Breast epithelium (tissue), 4 donors: ENCODE measurements around the gene MAP3K12. TPM values are rescaled to one million over a fixed set of nuclear protein-coding genes. Genes with fewer than 3 reads are reported as not detected.

Experiments
- DNase-seq, 2 donors: peaks; one replicate each; pipeline ENCODE4 v3.0.0-alpha.2; 2019; ENCODE audit warnings: low spot score in 2 of 2
- H3K27ac ChIP-seq, 2 donors: fragments of 200-600 bp; sonication (generic) in 1 of 2; one replicate each; pipeline ENCODE4 v1.5.1; 2016 to 2019; ENCODE audit warnings: mild to moderate bottlenecking in 1 of 2
- H3K27me3 ChIP-seq, 2 donors: fragments of 200-600 bp; sonication (generic) in 1 of 2; one replicate each; pipeline versions ENCODE4 v1.5.1 to v1.6.0; 2017 to 2019; ENCODE audit warnings: control low read depth in 1 of 2, mild to moderate bottlenecking in 1 of 2
- H3K36me3 ChIP-seq: fragments of 200-600 bp; one replicate; pipeline ENCODE4 v1.5.1; 2019
- H3K4me1 ChIP-seq, 2 donors: fragments of 200-600 bp; sonication (generic); one replicate each; pipeline ENCODE4 v1.5.1; 2016 to 2019; ENCODE audit warnings: control low read depth in 1 of 2
- H3K4me3 ChIP-seq, 3 donors: fragments of 200-600 bp; sonication (generic); 1 replicate in 2 of 3; 2 replicates in 1 of 3; pipeline ENCODE4 v1.5.1; 2016 to 2019; ENCODE audit warnings: mild to moderate bottlenecking in 3 of 3, moderate library complexity in 2 of 3
- H3K9me3 ChIP-seq, 2 donors: fragments of 200-600 bp; sonication (generic) in 1 of 2; one replicate each; pipeline ENCODE4 v1.5.1; 2016 to 2019; ENCODE audit warnings: control low read depth in 1 of 2
- POLR2A ChIP-seq: fragments of 450-650 bp; IDR thresholded peaks from one replicate; pipeline ENCODE4 v1.6.1; 2016; ENCODE audit warnings: antibody characterized with exemption, mild to moderate bottlenecking, moderate library complexity
- POLR2AphosphoS5 ChIP-seq, 3 donors: sonication (generic); formaldehyde crosslinking; IDR thresholded peaks; one replicate each; pipeline ENCODE4 v1.6.1; 2017; ENCODE audit warnings: antibody characterized with exemption in 3 of 3
- intact Hi-C: fragments of 100-400 bp; cut with DNase I; formaldehyde crosslinking; loops from one replicate; pipeline ENCODE4 v1.15.1; 2023; ENCODE audit warnings: low total_unique reads
- total RNA-seq, 3 donors: library from RNA; depleted of rRNA; stranded (reverse); fragments of >200 nt; gene quantifications; one replicate each; pipeline ENCODE4 v1.1.0, GENCODE V29; 2016
- TF ChIP-seq, protein P1 (sequence below), 3 donors: fragments of 450-650 bp; IDR thresholded peaks; one replicate each; pipeline ENCODE4 v1.5.1; 2016 to 2017; ENCODE audit warnings: antibody characterized with exemption in 3 of 3, mild to moderate bottlenecking in 3 of 3, moderate library complexity in 3 of 3

The MAP3K12 gene
- total RNA-seq, 3 donors from 2014 or later, result 16.4 to 28.8 (median 24.6) TPM

DNA sequence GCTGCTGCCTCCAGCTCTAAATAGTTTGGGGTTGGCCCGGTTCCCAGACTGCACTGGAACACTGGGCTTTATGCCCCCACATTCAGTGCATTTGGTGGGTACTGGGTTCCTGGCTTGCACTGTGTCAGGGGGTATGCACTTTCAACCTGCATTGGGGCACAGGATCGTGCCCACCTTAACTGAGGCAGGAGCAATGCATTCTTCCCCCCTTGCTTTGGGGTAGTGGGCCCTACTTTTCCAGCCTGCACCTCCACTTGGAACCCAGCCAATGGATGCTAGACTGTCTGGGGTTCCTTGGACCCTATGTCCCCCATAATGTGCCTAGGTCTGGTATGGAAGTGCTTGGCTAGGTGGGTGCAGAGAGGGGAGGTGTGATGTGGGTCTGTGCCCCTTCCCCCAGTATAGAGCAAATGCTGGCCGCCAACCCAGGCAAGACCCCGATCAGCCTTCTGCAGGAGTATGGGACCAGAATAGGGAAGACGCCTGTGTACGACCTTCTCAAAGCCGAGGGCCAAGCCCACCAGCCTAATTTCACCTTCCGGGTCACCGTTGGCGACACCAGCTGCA lies 2.4 kb upstream of the MAP3K12 start:
- Histone ChIP-seq H3K9me3 (no peaks in the 10 kb centered on the region), H3K4me3 (peak overlapping the region; percentile 63 to 70 (median 66)), H3K4me1 (peaks cover 7 to 8% of the 10 kb centered on the region in 2 donors), H3K27ac (peak overlapping the region; percentile 99 to 100), H3K27me3 (no peaks in the 10 kb centered on the region), H3K36me3 (no peaks in the 10 kb centered on the region)
- TF ChIP-seq POLR2A (no peak), POLR2AphosphoS5 (IDR thresholded peaks at IDR 0.05) (no peak)
- TF ChIP-seq, protein P1, sequence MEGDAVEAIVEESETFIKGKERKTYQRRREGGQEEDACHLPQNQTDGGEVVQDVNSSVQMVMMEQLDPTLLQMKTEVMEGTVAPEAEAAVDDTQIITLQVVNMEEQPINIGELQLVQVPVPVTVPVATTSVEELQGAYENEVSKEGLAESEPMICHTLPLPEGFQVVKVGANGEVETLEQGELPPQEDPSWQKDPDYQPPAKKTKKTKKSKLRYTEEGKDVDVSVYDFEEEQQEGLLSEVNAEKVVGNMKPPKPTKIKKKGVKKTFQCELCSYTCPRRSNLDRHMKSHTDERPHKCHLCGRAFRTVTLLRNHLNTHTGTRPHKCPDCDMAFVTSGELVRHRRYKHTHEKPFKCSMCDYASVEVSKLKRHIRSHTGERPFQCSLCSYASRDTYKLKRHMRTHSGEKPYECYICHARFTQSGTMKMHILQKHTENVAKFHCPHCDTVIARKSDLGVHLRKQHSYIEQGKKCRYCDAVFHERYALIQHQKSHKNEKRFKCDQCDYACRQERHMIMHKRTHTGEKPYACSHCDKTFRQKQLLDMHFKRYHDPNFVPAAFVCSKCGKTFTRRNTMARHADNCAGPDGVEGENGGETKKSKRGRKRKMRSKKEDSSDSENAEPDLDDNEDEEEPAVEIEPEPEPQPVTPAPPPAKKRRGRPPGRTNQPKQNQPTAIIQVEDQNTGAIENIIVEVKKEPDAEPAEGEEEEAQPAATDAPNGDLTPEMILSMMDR (IDR thresholded peaks at IDR 0.05), result no peak
- intact Hi-C loops, result no loop called here
- DNase-seq, result no peak

DNA sequence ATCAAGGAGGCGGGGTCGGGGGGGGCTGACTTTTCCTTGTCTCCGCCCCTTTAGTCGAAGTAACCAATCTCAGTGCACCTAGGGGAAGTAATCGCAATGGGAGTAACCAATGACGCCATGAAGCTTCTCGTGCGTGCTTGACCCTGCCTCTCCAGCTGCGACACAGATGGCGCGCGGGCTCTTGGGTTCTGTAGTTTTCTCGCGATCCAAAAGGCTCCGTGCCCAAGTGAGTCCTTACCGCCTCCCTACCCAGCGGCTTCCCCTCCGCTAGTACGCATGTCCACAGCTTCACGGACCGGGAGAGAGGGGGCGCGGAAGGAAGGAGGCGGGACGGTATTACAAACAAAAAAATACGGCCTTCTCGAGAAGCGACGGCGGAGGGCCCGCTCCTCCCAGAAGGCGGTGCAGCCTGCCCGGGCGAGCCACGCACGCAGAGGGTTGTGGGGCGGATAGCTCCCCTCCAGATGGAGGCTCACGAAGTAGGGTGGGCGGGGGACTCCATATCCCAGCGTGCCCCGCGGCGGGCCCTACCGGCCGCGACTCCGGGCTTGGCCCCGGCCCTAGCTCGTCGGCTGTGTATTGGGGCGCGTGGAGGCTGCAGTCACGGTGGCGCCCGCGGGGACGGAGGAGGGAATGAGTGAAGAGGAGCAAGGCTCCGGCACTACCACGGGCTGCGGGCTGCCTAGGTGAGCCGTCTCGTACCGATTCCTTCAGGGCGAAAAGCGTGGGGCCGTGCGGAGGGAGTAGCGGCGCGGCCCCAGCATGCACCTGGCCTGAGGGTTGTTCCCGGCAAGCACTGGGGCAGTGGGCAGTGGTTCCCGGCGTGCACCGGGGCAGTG lies 1.7 kb upstream of the MAP3K12 start, which contains the start of gene TARBP2:
TARBP2 (plus strand) TSS at position 508 of the 839 bp plus-strand sequence; CDS start at position 634, 126 bp downstream.
- intact Hi-C loops, result no loop called here
- no peaks in the 10 kb centered on the region for H3K9me3 ChIP-seq
- H3K27me3 ChIP-seq, result no peaks in the 10 kb centered on the region
- peaks cover 7 to 8% of the 10 kb centered on the region in 2 donors for H3K4me1 ChIP-seq
- H3K4me3 ChIP-seq, result peak within 1 kb of the TSS; percentile 63 to 70 (median 66)
- H3K27ac ChIP-seq, result peak within 1 kb of the TSS; percentile 99 to 100
- DNase-seq, result peak; percentile 100
- H3K36me3 ChIP-seq, result no peaks in the 10 kb centered on the region
- TF ChIP-seq POLR2A, result no peak
- peak; percentile 64 to 80 (median 69) for TF ChIP-seq POLR2AphosphoS5 (IDR thresholded peaks at IDR 0.05)
- TF ChIP-seq, protein P1 (IDR thresholded peaks at IDR 0.05), result no peak

DNA sequence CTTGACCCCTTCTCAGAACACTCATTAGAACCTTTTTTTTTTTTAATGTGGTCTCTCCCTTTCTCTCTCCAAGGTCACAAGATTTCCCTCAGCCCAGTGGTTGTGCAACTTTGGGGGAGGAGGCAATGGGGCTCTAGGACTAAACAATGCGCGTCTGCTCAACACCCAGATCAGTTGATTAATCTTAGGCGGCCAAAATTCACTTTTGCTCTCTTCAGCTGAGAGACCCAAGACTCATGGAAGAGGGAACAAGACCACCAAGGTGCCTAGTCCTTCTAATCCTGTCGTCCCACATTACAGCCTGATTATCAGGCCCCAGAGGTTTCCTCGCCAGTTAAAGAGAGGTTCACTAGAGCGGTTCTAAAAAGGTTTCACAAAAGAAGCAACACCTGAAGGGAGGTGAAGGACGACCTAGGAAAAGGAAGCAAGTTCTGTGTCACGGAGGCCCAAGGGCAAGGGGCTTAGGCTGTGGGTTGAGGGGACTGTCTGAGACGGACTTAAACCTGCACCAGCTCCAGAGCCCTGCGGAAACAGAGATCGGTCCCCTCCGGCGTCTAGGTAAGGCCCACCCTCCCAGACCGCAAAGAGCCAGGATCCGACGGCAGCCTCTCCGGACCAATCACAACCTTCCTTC lies 1.0 kb upstream of the MAP3K12 start:
- H3K9me3 ChIP-seq, result no peaks in the 10 kb centered on the region
- H3K27me3 ChIP-seq, result no peaks in the 10 kb centered on the region
- H3K27ac ChIP-seq, result peak overlapping the region; percentile 99 to 100
- TF ChIP-seq, protein P1 (IDR thresholded peaks at IDR 0.05), result no peak
- TF ChIP-seq POLR2AphosphoS5 (IDR thresholded peaks at IDR 0.05), result peak; percentile 62 to 96 (median 85)
- TF ChIP-seq POLR2A, result peak; percentile 96
- H3K36me3 ChIP-seq, result no peaks in the 10 kb centered on the region
- peak in 1 of 2 donors; percentile 81 for DNase-seq
- peaks cover 7 to 8% of the 10 kb centered on the region in 2 donors for H3K4me1 ChIP-seq
- intact Hi-C loops, result no loop called here
- peak overlapping the region; percentile 63 to 70 (median 66) for H3K4me3 ChIP-seq

DNA sequence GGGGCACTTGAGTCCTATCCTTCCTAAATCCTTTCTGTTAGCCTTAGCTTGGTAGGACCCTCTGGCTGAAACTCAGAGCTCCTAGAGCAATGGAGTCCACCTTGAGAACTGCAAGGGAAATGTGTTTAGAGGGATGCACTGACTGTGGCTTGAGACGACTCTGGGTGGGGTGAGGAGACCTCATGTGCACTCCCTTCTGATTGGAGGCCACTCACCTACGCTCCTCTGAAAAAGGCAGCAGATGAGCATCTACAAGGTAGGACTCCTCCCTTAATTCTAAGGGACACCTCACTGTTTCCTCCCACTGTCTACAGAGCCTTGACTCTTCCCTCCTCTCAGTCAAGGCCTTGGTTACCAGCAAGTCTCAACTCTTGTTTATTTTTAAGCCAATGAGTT lies 1.0 kb downstream of the MAP3K12 start:
- Histone ChIP-seq H3K27me3 (no peaks in the 10 kb centered on the region), H3K9me3 (no peaks in the 10 kb centered on the region), H3K4me1 (peaks cover 8 to 15% of the 10 kb centered on the region in 2 donors), H3K36me3 (no peaks in the 10 kb centered on the region), H3K27ac (peak overlapping the region in 1 of 2 donors; percentile 100), H3K4me3 (peak overlapping the region; percentile 63 to 70 (median 66))
- intact Hi-C loops, result no loop called here
- TF ChIP-seq, protein P1 (IDR thresholded peaks at IDR 0.05), result no peak
- TF ChIP-seq POLR2A, result no peak
- no peak for TF ChIP-seq POLR2AphosphoS5 (IDR thresholded peaks at IDR 0.05)
- no peak for DNase-seq
